ENCODE data around the gene ACAN.
"Not testable (repeated sequence)": the region's sequence is repeated elsewhere in the genome, so short reads cannot be mapped to it uniquely, and the experiment has no call there.

Gene ACAN

DNA sequence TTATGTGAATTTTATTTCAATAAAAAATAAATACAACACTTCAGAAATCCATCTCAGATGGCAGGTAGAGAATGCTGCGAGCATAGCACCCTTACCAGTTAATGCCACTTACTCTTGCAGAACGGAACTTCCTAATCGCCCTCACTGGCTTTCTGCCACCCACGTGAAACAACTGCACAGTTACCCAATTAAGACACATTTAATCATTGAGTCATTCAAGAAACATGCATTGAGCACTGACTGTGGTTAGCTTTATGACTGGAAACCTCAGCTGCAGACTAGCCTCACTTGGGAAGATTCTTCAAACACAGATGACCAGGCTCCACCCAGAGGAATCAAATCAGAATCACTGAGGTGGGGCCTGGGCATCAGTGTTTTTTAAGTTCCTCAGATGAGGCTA is 115.5 kb downstream of the ACAN start:
- Histone ChIP-seq H3K4ac (ENCODE audit: low read length) (no peak overlapping the region), H2AFZ (ENCODE audit: low read length) (no peak overlapping the region), H3K4me1 (ENCODE audit: control insufficient read depth in 2 of 2, insufficient read depth in 1 of 2, low read depth in 1 of 2, low read length in 2 of 2) (peaks cover 0 to 2% of the 10 kb centered on the region in 2 donors), H3K14ac (ENCODE audit: low read length) (no peak overlapping the region), H4K8ac (ENCODE audit: low read depth, low read length) (no peak overlapping the region), H4K91ac (ENCODE audit: low read depth, low read length, poor library complexity) (no peak overlapping the region), H2BK120ac (ENCODE audit: low read depth, low read length) (no peak overlapping the region), H2BK12ac (ENCODE audit: low read length) (no peak overlapping the region), H3K27me3 (ENCODE audit: control insufficient read depth in 3 of 3, insufficient read depth in 3 of 3, low read depth in 1 of 3, low read length in 3 of 3) (peaks cover 0 to 9% (median 0%) of the 10 kb centered on the region in 3 experiments), H3K4me3 (ENCODE audit: low read length in 2 of 2) (no peak overlapping the region), H2BK15ac (ENCODE audit: low read length) (no peak overlapping the region), H3K23ac (ENCODE audit: low read depth, low read length, poor library complexity) (no peak overlapping the region), H3K9ac (ENCODE audit: low read depth, low read length, poor library complexity) (no peak overlapping the region), H2BK5ac (ENCODE audit: low read length) (no peak overlapping the region), H3K4me2 (ENCODE audit: insufficient read depth, low read length, poor library complexity, severe bottlenecking) (no peak overlapping the region), H3K18ac (ENCODE audit: low read length) (no peak overlapping the region), H3K9me3 (replicated peaks in 1 of 2; ENCODE audit: control insufficient read depth in 2 of 2, insufficient read depth in 1 of 2, low read depth in 1 of 2, low read length in 2 of 2) (no peaks in the 10 kb centered on the region), H3K27ac (replicated peaks; ENCODE audit: low read length) (no peak overlapping the region), H3K36me3 (replicated peaks in 1 of 2; ENCODE audit: control insufficient read depth in 2 of 2, insufficient read depth in 2 of 2, low read length in 2 of 2) (no peaks in the 10 kb centered on the region), H2AK5ac (ENCODE audit: low read depth, low read length) (no peak overlapping the region), H3K79me1 (ENCODE audit: low read depth, low read length) (no peaks in the 10 kb centered on the region)
- WGBS, 2 donors (ENCODE audit: extremely low coverage in 2 of 2, insufficient read length in 2 of 2, insufficient replicate concordance in 1 of 2): no CpG with 5 or more reads among the region's 4 CpGs
- DNase-seq (ENCODE audit: low spot score): no peak

DNA sequence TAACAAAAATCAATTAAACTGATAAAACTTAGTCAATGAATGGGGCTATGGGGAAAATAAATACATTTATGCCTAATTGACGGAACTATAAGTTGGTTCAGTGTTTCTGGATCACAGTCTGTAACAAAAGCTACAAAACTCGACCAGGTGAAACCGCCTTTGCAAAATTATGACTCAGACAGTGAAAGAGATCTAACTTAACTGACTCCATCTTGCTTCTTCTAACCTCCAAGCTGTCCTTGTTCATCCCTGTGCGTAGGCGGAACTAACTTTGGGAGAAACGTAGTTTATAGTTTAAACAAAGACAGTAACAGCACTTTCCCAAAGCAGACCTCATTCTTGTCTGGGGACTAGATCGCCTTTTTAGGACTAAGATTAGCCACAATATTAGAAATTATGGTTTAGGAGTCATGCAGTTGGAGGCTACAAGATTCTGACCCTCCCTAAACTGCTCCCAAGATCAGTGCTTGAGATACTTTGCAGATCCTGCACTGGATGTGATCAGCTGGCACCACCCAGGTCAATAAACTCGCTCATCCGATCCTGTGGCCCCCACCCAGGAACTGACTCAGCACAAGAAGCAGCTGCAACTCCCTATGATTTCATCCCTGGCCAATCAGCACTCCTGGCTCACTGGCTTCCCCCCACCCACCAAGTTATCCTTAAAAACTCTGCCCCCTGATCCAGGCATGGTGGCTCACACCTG is 117.1 kb downstream of the ACAN start:
- WGBS, 2 donors (ENCODE audit: extremely low coverage in 2 of 2, insufficient read length in 2 of 2, insufficient replicate concordance in 1 of 2): no CpG with 5 or more reads among the region's 9 CpGs

DNA sequence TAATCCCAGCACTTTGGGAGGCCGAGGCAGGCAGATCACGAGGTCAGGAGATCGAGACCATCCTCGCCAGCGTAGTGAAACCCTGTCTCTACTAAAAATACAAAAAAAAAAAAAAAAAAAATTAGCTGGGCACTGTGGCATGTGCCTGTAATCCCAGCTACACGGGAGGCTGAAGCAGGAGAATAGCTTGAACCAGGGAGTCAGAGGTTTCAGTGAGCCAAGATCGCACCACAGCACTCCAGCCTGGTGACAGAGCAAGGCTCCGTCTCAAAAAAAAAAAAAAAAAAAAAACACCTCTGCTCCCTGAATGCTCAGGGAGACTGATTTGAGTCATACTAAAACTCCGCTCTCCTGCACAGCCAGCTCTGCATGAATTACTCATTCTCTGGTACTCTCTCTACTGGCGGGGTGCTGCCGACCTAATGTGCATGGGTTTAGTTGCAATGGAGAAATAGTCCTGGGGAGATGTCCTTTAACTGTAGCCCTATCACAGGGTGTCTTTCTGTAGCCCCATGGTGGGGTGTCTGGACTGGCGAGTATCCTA is 117.7 kb downstream of the ACAN start:
- H3K27me3 ChIP-seq (ENCODE audit: control insufficient read depth in 3 of 3, insufficient read depth in 3 of 3, low read depth in 1 of 3, low read length in 3 of 3); H3K4me3 ChIP-seq (ENCODE audit: low read length in 2 of 2); H3K14ac ChIP-seq (ENCODE audit: low read length); H3K79me1 ChIP-seq (ENCODE audit: low read depth, low read length); H4K8ac ChIP-seq (ENCODE audit: low read depth, low read length); H3K27ac ChIP-seq (replicated peaks; ENCODE audit: low read length); H3K9me3 ChIP-seq (replicated peaks in 1 of 2; ENCODE audit: control insufficient read depth in 2 of 2, insufficient read depth in 1 of 2, low read depth in 1 of 2, low read length in 2 of 2); DNase-seq (ENCODE audit: low spot score); H4K91ac ChIP-seq (ENCODE audit: low read depth, low read length, poor library complexity); H3K23ac ChIP-seq (ENCODE audit: low read depth, low read length, poor library complexity); H2BK15ac ChIP-seq (ENCODE audit: low read length); H2BK120ac ChIP-seq (ENCODE audit: low read depth, low read length); H2BK12ac ChIP-seq (ENCODE audit: low read length); H3K4ac ChIP-seq (ENCODE audit: low read length); H3K4me2 ChIP-seq (ENCODE audit: insufficient read depth, low read length, poor library complexity, severe bottlenecking); H3K9ac ChIP-seq (ENCODE audit: low read depth, low read length, poor library complexity); H3K18ac ChIP-seq (ENCODE audit: low read length); H2AK5ac ChIP-seq (ENCODE audit: low read depth, low read length); H2BK5ac ChIP-seq (ENCODE audit: low read length); H2AFZ ChIP-seq (ENCODE audit: low read length); H3K4me1 ChIP-seq (ENCODE audit: control insufficient read depth in 2 of 2, insufficient read depth in 1 of 2, low read depth in 1 of 2, low read length in 2 of 2); H3K36me3 ChIP-seq (replicated peaks in 1 of 2; ENCODE audit: control insufficient read depth in 2 of 2, insufficient read depth in 2 of 2, low read length in 2 of 2): not testable (repeated sequence)
- no CpG with 5 or more reads among the region's 12 CpGs for WGBS, 2 donors (ENCODE audit: extremely low coverage in 2 of 2, insufficient read length in 2 of 2, insufficient replicate concordance in 1 of 2)

More for the DNA sequence above, 117.1 kb downstream of the ACAN start:
- Histone ChIP-seq H2BK120ac (ENCODE audit: low read depth, low read length) (no peak overlapping the region), H3K36me3 (replicated peaks in 1 of 2; ENCODE audit: control insufficient read depth in 2 of 2, insufficient read depth in 2 of 2, low read length in 2 of 2) (no peaks in the 10 kb centered on the region), H2AFZ (ENCODE audit: low read length) (no peak overlapping the region), H3K4ac (ENCODE audit: low read length) (no peak overlapping the region), H3K79me1 (ENCODE audit: low read depth, low read length) (no peaks in the 10 kb centered on the region), H3K4me3 (ENCODE audit: low read length in 2 of 2) (no peak overlapping the region), H3K18ac (ENCODE audit: low read length) (no peak overlapping the region), H3K27ac (replicated peaks; ENCODE audit: low read length) (no peak overlapping the region), H3K9me3 (replicated peaks in 1 of 2; ENCODE audit: control insufficient read depth in 2 of 2, insufficient read depth in 1 of 2, low read depth in 1 of 2, low read length in 2 of 2) (no peaks in the 10 kb centered on the region), H2BK15ac (ENCODE audit: low read length) (no peak overlapping the region), H3K9ac (ENCODE audit: low read depth, low read length, poor library complexity) (no peak overlapping the region), H4K91ac (ENCODE audit: low read depth, low read length, poor library complexity) (no peak overlapping the region), H2BK5ac (ENCODE audit: low read length) (no peak overlapping the region), H4K8ac (ENCODE audit: low read depth, low read length) (no peak overlapping the region), H2AK5ac (ENCODE audit: low read depth, low read length) (no peak overlapping the region), H3K4me2 (ENCODE audit: insufficient read depth, low read length, poor library complexity, severe bottlenecking) (no peak overlapping the region), H3K14ac (ENCODE audit: low read length) (no peak overlapping the region), H3K4me1 (ENCODE audit: control insufficient read depth in 2 of 2, insufficient read depth in 1 of 2, low read depth in 1 of 2, low read length in 2 of 2) (no peaks in the 10 kb centered on the region), H3K23ac (ENCODE audit: low read depth, low read length, poor library complexity) (no peak overlapping the region), H3K27me3 (ENCODE audit: control insufficient read depth in 3 of 3, insufficient read depth in 3 of 3, low read depth in 1 of 3, low read length in 3 of 3) (peaks cover 0 to 9% (median 0%) of the 10 kb centered on the region in 3 experiments), H2BK12ac (ENCODE audit: low read length) (no peak overlapping the region)
- no peak for DNase-seq (ENCODE audit: low spot score)

Data from neuronal stem cell (in vitro differentiated cells).